HG03342 (cell line): ENCODE measurements around the gene PPP1R12A.
"Not testable (repeated sequence)": the region's sequence is repeated elsewhere in the genome, so short reads cannot be mapped to it uniquely, and the experiment has no call there.

Experiments
- ATAC-seq: cut with Tn5 transposase; IDR thresholded peaks from one replicate; pipeline ENCODE4 v1.9.1; 2021; ENCODE audit warnings: mild to moderate bottlenecking, moderate library complexity; ENCODE audit not compliant: unreplicated experiment

The PPP1R12A gene

GRCh38 chr12:79843978-79844377 lies 90.9 kb downstream of the PPP1R12A start:
- no peak for ATAC-seq

GRCh38 chr12:79842630-79843029 lies 92.3 kb downstream of the PPP1R12A start:
- no peak for ATAC-seq

GRCh38 chr12:79841878-79842265 lies 93.0 kb downstream of the PPP1R12A start:
- no peak for ATAC-seq

GRCh38 chr12:79841248-79841877 lies 93.5 kb downstream of the PPP1R12A start:
- no peak for ATAC-seq

GRCh38 chr12:79838359-79838758 lies 96.5 kb downstream of the PPP1R12A start:
- no peak for ATAC-seq

GRCh38 chr12:79837575-79837974 lies 97.3 kb downstream of the PPP1R12A start:
- ATAC-seq = no peak

GRCh38 chr12:79835377-79835843 lies 99.5 kb downstream of the PPP1R12A start:
- no peak for ATAC-seq

GRCh38 chr12:79834712-79835376 lies 100.1 kb downstream of the PPP1R12A start:
- no peak for ATAC-seq

- no peak for ATAC-seq
Observed at GRCh38 chr12:79830440-79830839, 104.5 kb downstream of the PPP1R12A start.

- no peak for ATAC-seq
Observed at GRCh38 chr12:79828924-79829323, 106.0 kb downstream of the PPP1R12A start.

GRCh38 chr12:79827484-79827883 lies 107.4 kb downstream of the PPP1R12A start:
- ATAC-seq = no peak

- ATAC-seq = no peak
Observed at GRCh38 chr12:79826267-79827128, 108.4 kb downstream of the PPP1R12A start.

- ATAC-seq = no peak
Observed at GRCh38 chr12:79822475-79822874, 112.4 kb downstream of the PPP1R12A start.

- no peak for ATAC-seq
Observed at GRCh38 chr12:79818856-79819255, 116.0 kb downstream of the PPP1R12A start.

GRCh38 chr12:79784366-79785065 lies 150.4 kb downstream of the PPP1R12A start:
- not testable (repeated sequence) for ATAC-seq

GRCh38 chr12:79782172-79782900 lies 152.6 kb downstream of the PPP1R12A start:
- ATAC-seq = no peak

GRCh38 chr12:79778802-79779448 lies 156.0 kb downstream of the PPP1R12A start:
- ATAC-seq = no peak

GRCh38 chr12:79776111-79776510 lies 158.8 kb downstream of the PPP1R12A start:
- no peak for ATAC-seq

GRCh38 chr12:79775355-79776027 lies 159.4 kb downstream of the PPP1R12A start:
- no peak for ATAC-seq
